T-helper 2 cell treated with Interferon-gamma antibody and Interleukin-4, amounts not matched to agents 5 μg/mL and 100 μg/mL, for 36 hours (primary cell): ENCODE results near the gene ZNF134.

Experiments used
- DNase-seq: peaks from one replicate; pipeline ENCODE4 v3.0.0; 2021; ENCODE audit warnings: low spot score
- H3K27ac Mint-ChIP-seq: one replicate; pipeline ENCODE4 v1.8.0; 2021; ENCODE audit warnings: mild to moderate bottlenecking, mixed read lengths
- H3K27me3 Mint-ChIP-seq: one replicate; pipeline ENCODE4 v1.8.0; 2021; ENCODE audit warnings: low read depth, mixed read lengths
- H3K36me3 Mint-ChIP-seq: one replicate; pipeline ENCODE4 v1.8.0; 2021; ENCODE audit warnings: low read depth, mixed read lengths
- H3K4me1 Mint-ChIP-seq: one replicate; pipeline ENCODE4 v1.8.0; 2021; ENCODE audit warnings: low read depth, mixed read lengths
- H3K4me3 Mint-ChIP-seq: one replicate; pipeline ENCODE4 v1.8.0; 2022; ENCODE audit warnings: mild to moderate bottlenecking, moderate library complexity, mixed read lengths
- H3K9me3 Mint-ChIP-seq: one replicate; pipeline ENCODE4 v1.8.0; 2021; ENCODE audit warnings: mixed read lengths

ZNF134 gene

GRCh38 chr19:57655443-57655842 is 41.4 kb downstream of the ZNF134 start:
- DNase-seq = no peak
- Mint-ChIP-seq H3K36me3 (no peaks in the 10 kb centered on the region), H3K4me1 (no peaks in the 10 kb centered on the region), H3K4me3 (no peak overlapping the region), H3K9me3 (peaks cover 71% of the 10 kb centered on the region), H3K27me3 (no peaks in the 10 kb centered on the region), H3K27ac (no peak overlapping the region)

- no peaks in the 10 kb centered on the region for H3K36me3 Mint-ChIP-seq
Measured at GRCh38 chr19:57656346-57656745, 42.3 kb downstream of the ZNF134 start.

GRCh38 chr19:57664269-57665127 is 50.5 kb downstream of the ZNF134 start:
- peaks cover 3% of the 10 kb centered on the region for H3K4me1 Mint-ChIP-seq
- H3K36me3 Mint-ChIP-seq = no peaks in the 10 kb centered on the region
- peaks cover 16% of the 10 kb centered on the region for H3K9me3 Mint-ChIP-seq
- no peak overlapping the region for H3K27ac Mint-ChIP-seq
- peaks cover 9% of the 10 kb centered on the region for H3K27me3 Mint-ChIP-seq
- peak overlapping the region; percentile 80 for H3K4me3 Mint-ChIP-seq
- no peak for DNase-seq

More at GRCh38 chr19:57656346-57656745, 42.3 kb downstream of the ZNF134 start:
- Mint-ChIP-seq H3K4me3 (no peak overlapping the region), H3K27ac (no peak overlapping the region), H3K9me3 (peaks cover 73% of the 10 kb centered on the region), H3K4me1 (no peaks in the 10 kb centered on the region), H3K27me3 (no peaks in the 10 kb centered on the region)
- DNase-seq = no peak

- no peaks in the 10 kb centered on the region for H3K36me3 Mint-ChIP-seq
- H3K27ac Mint-ChIP-seq = no peak overlapping the region
- peaks cover 9% of the 10 kb centered on the region for H3K27me3 Mint-ChIP-seq
- H3K4me1 Mint-ChIP-seq = peaks cover 3% of the 10 kb centered on the region
- H3K9me3 Mint-ChIP-seq = peaks cover 11% of the 10 kb centered on the region
- no peak for DNase-seq
- no peak overlapping the region for H3K4me3 Mint-ChIP-seq
Measured at GRCh38 chr19:57665261-57665806, 51.3 kb downstream of the ZNF134 start.

GRCh38 chr19:57667228-57667627 is 53.2 kb downstream of the ZNF134 start:
- Mint-ChIP-seq H3K4me1 (peaks cover 3% of the 10 kb centered on the region), H3K36me3 (no peaks in the 10 kb centered on the region), H3K4me3 (no peak overlapping the region), H3K27ac (no peak overlapping the region), H3K27me3 (peaks cover 9% of the 10 kb centered on the region), H3K9me3 (peaks cover 12% of the 10 kb centered on the region)
- no peak for DNase-seq

- Mint-ChIP-seq H3K9me3 (peaks cover 12% of the 10 kb centered on the region), H3K36me3 (no peaks in the 10 kb centered on the region), H3K27ac (no peak within 1 kb of the TSS), H3K4me3 (no peak within 1 kb of the TSS), H3K4me1 (peaks cover 3% of the 10 kb centered on the region), H3K27me3 (peaks cover 9% of the 10 kb centered on the region)
- DNase-seq = no peak
Measured at GRCh38 chr19:57668635-57669034, 54.6 kb downstream of the ZNF134 start, which contains the start of gene ZSCAN4. Gene ZSCAN4, plus strand, starts transcription at chr19:57668935. Its CDS starts 7,211 bp downstream, at chr19:57676146.

- Mint-ChIP-seq H3K4me3 (no peak overlapping the region), H3K27ac (no peak overlapping the region)
- no peak for DNase-seq
Measured at GRCh38 chr19:57671124-57671895, 57.3 kb downstream of the ZNF134 start.

GRCh38 chr19:57672466-57672865 is 58.4 kb downstream of the ZNF134 start:
- H3K9me3 Mint-ChIP-seq = peaks cover 26% of the 10 kb centered on the region
- DNase-seq = no peak
- no peaks in the 10 kb centered on the region for H3K4me1 Mint-ChIP-seq
- H3K4me3 Mint-ChIP-seq = no peak overlapping the region
- H3K27ac Mint-ChIP-seq = no peak overlapping the region
- no peaks in the 10 kb centered on the region for H3K36me3 Mint-ChIP-seq
- no peaks in the 10 kb centered on the region for H3K27me3 Mint-ChIP-seq

More at GRCh38 chr19:57671124-57671895, 57.3 kb downstream of the ZNF134 start:
- no peaks in the 10 kb centered on the region for H3K36me3 Mint-ChIP-seq
- H3K4me1 Mint-ChIP-seq = no peaks in the 10 kb centered on the region
- peaks cover 23% of the 10 kb centered on the region for H3K9me3 Mint-ChIP-seq
- H3K27me3 Mint-ChIP-seq = no peaks in the 10 kb centered on the region
